Measurements from ENCODE around the gene P2RX4. TPM values are rescaled to one million over a fixed set of nuclear protein-coding genes. Genes with fewer than 3 reads are reported as not detected.

P2RX4 gene, protein sequence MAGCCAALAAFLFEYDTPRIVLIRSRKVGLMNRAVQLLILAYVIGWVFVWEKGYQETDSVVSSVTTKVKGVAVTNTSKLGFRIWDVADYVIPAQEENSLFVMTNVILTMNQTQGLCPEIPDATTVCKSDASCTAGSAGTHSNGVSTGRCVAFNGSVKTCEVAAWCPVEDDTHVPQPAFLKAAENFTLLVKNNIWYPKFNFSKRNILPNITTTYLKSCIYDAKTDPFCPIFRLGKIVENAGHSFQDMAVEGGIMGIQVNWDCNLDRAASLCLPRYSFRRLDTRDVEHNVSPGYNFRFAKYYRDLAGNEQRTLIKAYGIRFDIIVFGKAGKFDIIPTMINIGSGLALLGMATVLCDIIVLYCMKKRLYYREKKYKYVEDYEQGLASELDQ
- 27.2 and 30.4 TPM in 2 replicates for total RNA-seq
- 17.2 TPM for total RNA-seq (2013)
- polyA plus RNA-seq: 29.7 and 31.9 TPM in 2 replicates
- 17.7 and 25.8 TPM in 2 replicates for polyA minus RNA-seq

DNA sequence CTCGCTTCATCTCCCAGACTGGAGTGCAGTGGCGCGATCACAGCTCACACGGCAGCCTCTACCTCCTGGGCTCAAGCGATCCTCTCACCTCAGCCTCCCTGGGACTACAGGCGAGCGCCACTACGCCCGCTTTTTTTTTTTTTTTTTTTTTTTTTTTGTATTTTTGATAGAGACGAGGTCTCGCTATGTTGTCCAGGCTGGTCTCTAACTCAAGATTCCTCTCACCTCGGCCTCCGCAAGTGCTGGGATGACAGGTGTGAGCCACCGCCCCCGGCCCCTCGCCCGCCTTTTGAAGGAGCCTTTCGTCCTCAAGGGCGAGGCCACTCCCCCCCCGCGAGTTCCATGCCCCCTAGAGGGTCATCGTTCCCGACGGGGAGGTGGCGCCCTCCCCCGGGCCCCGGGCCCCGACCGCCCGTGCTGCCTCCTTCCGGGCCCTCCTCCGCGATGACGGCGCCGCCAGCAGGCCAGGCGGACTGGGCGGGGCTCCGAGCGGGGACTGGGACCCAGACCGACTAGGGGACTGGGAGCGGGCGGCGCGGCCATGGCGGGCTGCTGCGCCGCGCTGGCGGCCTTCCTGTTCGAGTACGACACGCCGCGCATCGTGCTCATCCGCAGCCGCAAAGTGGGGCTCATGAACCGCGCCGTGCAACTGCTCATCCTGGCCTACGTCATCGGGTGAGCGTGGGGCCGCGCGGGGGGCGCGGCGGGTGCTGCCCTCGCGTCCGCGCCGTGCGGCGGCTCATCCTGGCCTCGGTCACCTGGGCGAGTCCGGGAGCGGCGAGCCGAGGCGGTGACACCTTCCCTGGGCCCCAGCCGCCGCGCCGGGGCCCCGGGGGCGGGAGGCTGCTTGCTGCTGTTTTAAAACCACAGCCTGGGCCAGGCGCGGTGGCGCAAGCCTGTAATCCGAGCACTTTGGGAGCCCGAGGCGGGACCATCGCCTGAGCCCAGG is at the start of gene P2RX4:
P2RX4 (plus strand) TSS at position 506 of the 949 bp plus-strand sequence; CDS start at position 542, 36 bp downstream.
- ChIA-PET CTCF (interaction anchor here (1.1 kb wide), 1 partner anchor 86 kb away, joined by 3 read pairs; no protein-coding TSS in a partner anchor), POLR2A (interaction anchor here (0.9 kb wide), 1 partner anchor 81 kb away, joined by 4 read pairs; no protein-coding TSS in a partner anchor)
- WGBS (ENCODE audit: insufficient coverage): 1% methylated on average over 88 of the region's 97 CpGs
- Histone ChIP-seq H3K4me3 (ENCODE audit: control extremely low read depth in 1 of 5, extremely low read depth in 1 of 5, insufficient read depth in 1 of 5, low read depth in 2 of 5, low read length in 4 of 5) (peak within 1 kb of the TSS in 4 of 5 experiments; percentile 70 to 85 (median 76)), H3K4me2 (replicated peaks; ENCODE audit: low read depth, low read length, poor library complexity, severe bottlenecking) (peak within 1 kb of the TSS; percentile 85), H2AFZ (ENCODE audit: insufficient read depth, low read depth, low read length, poor library complexity, severe bottlenecking) (peak within 1 kb of the TSS; percentile 86), H3K9me3 (ENCODE audit: control extremely low read depth in 1 of 3, control insufficient read depth in 2 of 3, insufficient read depth in 1 of 3, low read length in 2 of 3) (peaks cover 0 to 3% (median 0%) of the 10 kb centered on the region in 3 donors), H3K79me2 (ENCODE audit: control insufficient read depth, insufficient read depth, low read length) (peaks cover 10% of the 10 kb centered on the region), H3K27me3 (replicated peaks in 1 of 4; ENCODE audit: control extremely low read depth in 1 of 4, control insufficient read depth in 3 of 4, insufficient read depth in 4 of 4, low read length in 3 of 4) (no peaks in the 10 kb centered on the region), H4K20me1 (ENCODE audit: control insufficient read depth, insufficient read depth, low read length, poor library complexity, severe bottlenecking) (no peaks in the 10 kb centered on the region), H3K27ac (ENCODE audit: low read length in 2 of 2) (peak within 1 kb of the TSS; percentile 72 to 89), H3K9ac (ENCODE audit: low read length) (peak within 1 kb of the TSS; percentile 89), H3K4me1 (ENCODE audit: control insufficient read depth in 2 of 2, insufficient read depth in 2 of 2, low read length in 2 of 2) (peaks cover 4 to 13% of the 10 kb centered on the region in 2 donors), H3K36me3 (replicated peaks in 1 of 2; ENCODE audit: control extremely low read depth in 1 of 2, control insufficient read depth in 1 of 2, extremely low read depth in 1 of 2, insufficient read depth in 2 of 2, low read length in 1 of 2) (no peaks in the 10 kb centered on the region)
- no peaks in the 10 kb centered on the region for H3K27me3 Mint-ChIP-seq
- H3K4me1 Mint-ChIP-seq: peaks cover 14% of the 10 kb centered on the region
- H3K9me3 Mint-ChIP-seq (ENCODE audit: insufficient read depth): no peaks in the 10 kb centered on the region
- DNase-seq (peak; percentile 94), ATAC-seq (ENCODE audit: low read depth) (peak; percentile 90)
- peak within 1 kb of the TSS; percentile 88 for H3K27ac Mint-ChIP-seq
- intact Hi-C loops (cut with micrococcal nuclease): loop anchor here (1.0 to 2.0 kb wide), 3 partner anchors 30 to 99 kb away; no protein-coding TSS in a partner anchor
- TF ChIP-seq EZH2 (IDR thresholded peaks at IDR 0.05; ENCODE audit: borderline replicate concordance, insufficient read depth, low read depth, low read length, poor library complexity, severe bottlenecking): no peak
- TF ChIP-seq, protein P1, sequence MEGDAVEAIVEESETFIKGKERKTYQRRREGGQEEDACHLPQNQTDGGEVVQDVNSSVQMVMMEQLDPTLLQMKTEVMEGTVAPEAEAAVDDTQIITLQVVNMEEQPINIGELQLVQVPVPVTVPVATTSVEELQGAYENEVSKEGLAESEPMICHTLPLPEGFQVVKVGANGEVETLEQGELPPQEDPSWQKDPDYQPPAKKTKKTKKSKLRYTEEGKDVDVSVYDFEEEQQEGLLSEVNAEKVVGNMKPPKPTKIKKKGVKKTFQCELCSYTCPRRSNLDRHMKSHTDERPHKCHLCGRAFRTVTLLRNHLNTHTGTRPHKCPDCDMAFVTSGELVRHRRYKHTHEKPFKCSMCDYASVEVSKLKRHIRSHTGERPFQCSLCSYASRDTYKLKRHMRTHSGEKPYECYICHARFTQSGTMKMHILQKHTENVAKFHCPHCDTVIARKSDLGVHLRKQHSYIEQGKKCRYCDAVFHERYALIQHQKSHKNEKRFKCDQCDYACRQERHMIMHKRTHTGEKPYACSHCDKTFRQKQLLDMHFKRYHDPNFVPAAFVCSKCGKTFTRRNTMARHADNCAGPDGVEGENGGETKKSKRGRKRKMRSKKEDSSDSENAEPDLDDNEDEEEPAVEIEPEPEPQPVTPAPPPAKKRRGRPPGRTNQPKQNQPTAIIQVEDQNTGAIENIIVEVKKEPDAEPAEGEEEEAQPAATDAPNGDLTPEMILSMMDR (IDR thresholded peaks at IDR 0.05): peak; percentile 36
- peak within 1 kb of the TSS; percentile 88 for H3K4me3 Mint-ChIP-seq

All from B cell (primary cell).